Prostate gland (tissue), 2 donors: ENCODE data around the gene OPN4.

Source experiments
- POLR2A ChIP-seq: fragments of 450-650 bp; IDR thresholded peaks from one replicate; pipeline ENCODE4 v1.6.1; 2016; ENCODE audit warnings: antibody characterized with exemption, mild to moderate bottlenecking
- POLR2AphosphoS5 ChIP-seq: sonication (generic); formaldehyde crosslinking; IDR thresholded peaks from one replicate; pipeline ENCODE4 v1.6.1; 2017; ENCODE audit warnings: antibody characterized with exemption
- TF ChIP-seq, protein P1 (sequence below), 4 experiments: fragments of 200-600 bp in 2 of 4; fragments of 450-650 bp in 2 of 4; sonication (generic) in 2 of 4; IDR thresholded peaks; 1 replicate in 3 of 4; 2 replicates in 1 of 4; pipeline ENCODE4 v1.5.1; 2016 to 2019; ENCODE audit warnings: antibody characterized with exemption in 4 of 4, mild to moderate bottlenecking in 2 of 4, moderate library complexity in 2 of 4

GRCh38 chr10:86658751-86659150, 4.4 kb downstream of the OPN4 start:
- no peak for TF ChIP-seq POLR2A
- TF ChIP-seq, protein P1, sequence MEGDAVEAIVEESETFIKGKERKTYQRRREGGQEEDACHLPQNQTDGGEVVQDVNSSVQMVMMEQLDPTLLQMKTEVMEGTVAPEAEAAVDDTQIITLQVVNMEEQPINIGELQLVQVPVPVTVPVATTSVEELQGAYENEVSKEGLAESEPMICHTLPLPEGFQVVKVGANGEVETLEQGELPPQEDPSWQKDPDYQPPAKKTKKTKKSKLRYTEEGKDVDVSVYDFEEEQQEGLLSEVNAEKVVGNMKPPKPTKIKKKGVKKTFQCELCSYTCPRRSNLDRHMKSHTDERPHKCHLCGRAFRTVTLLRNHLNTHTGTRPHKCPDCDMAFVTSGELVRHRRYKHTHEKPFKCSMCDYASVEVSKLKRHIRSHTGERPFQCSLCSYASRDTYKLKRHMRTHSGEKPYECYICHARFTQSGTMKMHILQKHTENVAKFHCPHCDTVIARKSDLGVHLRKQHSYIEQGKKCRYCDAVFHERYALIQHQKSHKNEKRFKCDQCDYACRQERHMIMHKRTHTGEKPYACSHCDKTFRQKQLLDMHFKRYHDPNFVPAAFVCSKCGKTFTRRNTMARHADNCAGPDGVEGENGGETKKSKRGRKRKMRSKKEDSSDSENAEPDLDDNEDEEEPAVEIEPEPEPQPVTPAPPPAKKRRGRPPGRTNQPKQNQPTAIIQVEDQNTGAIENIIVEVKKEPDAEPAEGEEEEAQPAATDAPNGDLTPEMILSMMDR (IDR thresholded peaks at IDR 0.05), result no peak
- no peak for TF ChIP-seq POLR2AphosphoS5
